Right kidney (tissue), 1 donor: Measurements from ENCODE around the gene VPS13D.
"Not testable (repeated sequence)": the region's sequence is repeated elsewhere in the genome, so short reads cannot be mapped to it uniquely, and the experiment has no call there.

Experiments used
- DNase-seq: peaks from one replicate; pipeline ENCODE4 v3.0.0-alpha.2; 2016

Gene VPS13D

GRCh38 chr1:12452262-12452661, 222.4 kb downstream of the VPS13D start:
- DNase-seq: no peak

DNA sequence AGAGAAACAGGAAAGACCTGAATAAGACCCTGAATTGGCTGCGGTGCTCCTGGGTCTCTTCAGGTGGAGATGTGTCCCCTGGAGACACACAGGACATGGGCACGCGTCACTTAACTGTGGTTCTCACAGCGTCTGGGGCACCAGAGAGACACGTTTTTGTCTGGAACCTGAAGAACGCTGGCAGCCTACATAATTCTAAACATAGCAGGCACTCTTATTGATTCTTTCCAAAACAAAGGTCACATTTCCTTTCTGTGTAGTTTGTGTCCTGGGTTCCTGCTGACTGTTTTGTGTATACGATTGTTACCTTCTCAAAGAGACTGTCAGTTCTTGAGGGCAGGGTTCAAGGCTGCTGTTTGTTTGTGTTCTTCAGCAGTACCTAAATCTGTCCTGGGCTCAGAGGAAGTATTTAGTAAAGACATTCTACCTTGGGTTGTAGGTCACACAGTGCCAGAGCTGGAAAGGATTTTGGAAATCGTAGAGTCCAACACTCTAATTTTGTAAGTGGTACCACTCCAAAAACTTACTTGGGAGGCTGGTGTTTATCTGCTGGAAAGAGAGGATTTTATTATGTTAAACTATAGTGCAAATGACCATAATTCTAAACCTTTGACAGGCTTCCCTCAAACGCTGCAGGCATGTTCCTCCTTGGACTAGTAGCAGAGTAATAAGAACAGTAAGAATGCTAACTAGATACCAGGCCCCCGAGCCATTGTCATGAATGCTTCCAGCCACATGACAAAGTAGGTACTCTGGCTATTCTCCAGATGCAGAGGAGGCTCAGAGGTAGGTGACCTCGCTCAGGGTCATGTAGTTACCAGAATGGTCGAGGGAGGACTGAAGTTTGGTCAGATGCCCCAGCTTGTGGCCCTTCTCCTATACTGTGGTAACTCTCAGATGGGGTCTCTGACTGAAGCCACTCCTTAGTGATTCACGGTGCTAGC, 223.8 kb downstream of the VPS13D start:
- peak; percentile 50 for DNase-seq

GRCh38 chr1:12454406-12455391, 224.9 kb downstream of the VPS13D start:
- peak; percentile 65 for DNase-seq

DNA sequence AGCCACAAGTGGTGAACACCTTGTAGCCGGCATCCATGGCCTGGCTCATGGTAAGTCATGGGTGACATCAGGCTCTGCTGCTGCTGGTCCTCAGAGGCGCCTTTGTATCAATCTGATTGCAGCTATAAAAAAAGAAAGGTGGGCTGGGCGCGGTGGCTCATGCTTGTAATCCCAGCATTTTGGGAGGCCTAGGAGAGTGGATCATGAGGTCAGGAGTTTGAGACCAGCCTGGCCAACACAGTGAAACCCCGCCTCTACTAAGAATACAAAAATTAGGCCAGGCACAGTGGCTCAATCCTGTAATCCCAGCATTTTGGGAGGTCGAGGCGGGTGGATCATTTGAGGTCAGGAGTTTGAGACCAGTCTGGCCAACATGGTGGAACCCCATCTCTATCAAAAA, 226.3 kb downstream of the VPS13D start:
- not testable (repeated sequence) for DNase-seq

- no peak for DNase-seq
These were observed 227.1 kb downstream of the VPS13D start for GRCh38 chr1:12456979-12457378.

- DNase-seq: no peak
These were observed 227.9 kb downstream of the VPS13D start for GRCh38 chr1:12457771-12458170.

GRCh38 chr1:12458571-12458970, 228.7 kb downstream of the VPS13D start:
- DNase-seq: no peak

GRCh38 chr1:12460121-12460520, 230.3 kb downstream of the VPS13D start:
- no peak for DNase-seq

DNA sequence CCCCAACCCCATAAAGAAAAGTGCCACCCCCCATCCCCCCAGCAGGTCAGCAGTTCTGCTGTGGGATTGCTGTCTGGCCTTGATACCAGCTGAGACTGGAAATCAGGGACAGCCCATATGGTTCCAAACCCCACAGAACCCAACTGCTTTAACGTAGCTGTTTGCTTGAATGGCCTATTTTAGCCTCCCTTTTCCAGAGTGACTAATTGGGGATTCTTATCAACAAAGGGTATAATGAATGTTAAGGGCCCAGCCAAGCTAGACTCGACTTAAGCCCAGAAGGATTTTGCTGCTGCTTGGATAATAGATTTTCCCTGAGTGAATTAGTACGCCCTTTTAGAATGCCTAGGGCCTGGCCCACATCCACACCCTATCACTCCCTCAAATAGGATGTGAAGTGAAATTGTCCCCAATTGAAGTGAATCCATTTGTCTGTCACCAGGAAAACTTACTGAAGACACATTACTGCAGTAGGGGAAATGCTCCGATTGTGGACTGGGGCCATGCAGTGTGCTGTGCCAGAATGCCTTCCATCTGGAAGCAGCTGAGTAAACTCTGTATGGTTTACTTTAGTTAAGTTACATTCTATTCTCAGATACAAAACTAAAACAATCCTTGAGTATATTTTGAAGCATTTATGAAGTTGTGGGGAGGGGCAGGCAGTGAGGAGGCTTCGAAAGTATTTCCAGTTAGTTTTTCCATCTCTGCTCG, 231.2 kb downstream of the VPS13D start:
- DNase-seq: peak; percentile 46

GRCh38 chr1:12461754-12462153, 231.9 kb downstream of the VPS13D start:
- no peak for DNase-seq

- DNase-seq: no peak
These were observed 232.8 kb downstream of the VPS13D start for GRCh38 chr1:12462586-12462985.

GRCh38 chr1:12464045-12464461, 234.2 kb downstream of the VPS13D start:
- DNase-seq: no peak

DNA sequence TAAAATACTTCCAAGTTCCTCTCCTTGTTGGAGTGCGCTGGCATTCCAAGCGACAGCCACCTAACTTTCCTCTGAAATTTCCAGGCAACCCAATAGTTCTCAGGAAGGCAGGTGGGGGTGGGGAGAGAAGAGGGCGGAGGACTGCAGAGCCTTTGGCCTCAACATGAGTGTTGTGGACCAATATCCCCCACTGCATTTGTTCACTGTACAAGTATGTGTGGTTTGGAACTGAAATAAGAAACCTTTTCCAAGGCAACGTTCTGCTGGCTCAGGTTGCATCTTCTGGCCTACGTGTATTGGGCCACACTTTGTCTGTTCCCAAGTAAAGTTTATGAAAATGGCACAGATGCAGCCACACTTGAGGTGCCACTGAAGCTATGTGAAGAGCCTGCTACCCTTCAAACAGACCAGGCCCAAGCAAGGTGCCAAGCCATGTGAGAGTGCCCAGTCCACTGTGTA, 234.8 kb downstream of the VPS13D start:
- DNase-seq: no peak

DNA sequence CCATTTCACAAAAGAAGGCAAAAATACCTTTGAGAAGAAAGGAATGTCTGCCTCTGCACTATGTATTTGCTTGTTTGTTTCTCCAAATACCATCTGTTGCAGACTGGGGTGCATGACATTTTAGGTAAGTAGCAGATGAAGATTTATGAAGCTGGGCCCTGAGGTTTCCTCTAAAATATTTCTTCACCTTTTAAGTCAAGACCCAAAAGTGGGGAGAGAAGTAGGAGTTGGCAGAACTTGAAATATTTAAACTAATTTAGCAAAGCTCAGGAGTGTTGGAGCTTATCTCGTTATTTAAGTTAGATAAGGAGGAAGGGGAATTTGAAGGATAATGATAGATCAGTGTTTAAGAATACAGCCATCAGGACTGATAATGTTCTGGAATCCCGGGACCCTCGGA, 235.3 kb downstream of the VPS13D start:
- no peak for DNase-seq

DNA sequence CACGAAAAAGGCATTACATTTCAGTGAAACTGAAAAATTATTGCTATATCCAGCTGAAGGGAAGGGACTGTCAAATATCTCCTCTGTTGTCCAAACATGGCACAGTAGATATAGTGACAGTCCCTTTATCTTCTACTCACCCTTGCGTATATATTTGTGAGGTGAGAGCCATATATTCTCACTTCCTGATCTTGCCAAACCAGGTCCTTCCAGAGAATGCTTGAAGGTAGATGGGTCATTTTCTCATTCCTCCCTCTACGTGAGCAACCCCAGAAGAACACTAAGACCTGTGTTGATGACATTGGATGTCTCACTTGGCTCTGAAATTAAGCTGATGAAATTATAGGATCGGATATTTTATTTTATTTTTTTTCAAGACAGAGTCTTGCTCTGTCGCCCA, 237.0 kb downstream of the VPS13D start:
- no peak for DNase-seq

DNA sequence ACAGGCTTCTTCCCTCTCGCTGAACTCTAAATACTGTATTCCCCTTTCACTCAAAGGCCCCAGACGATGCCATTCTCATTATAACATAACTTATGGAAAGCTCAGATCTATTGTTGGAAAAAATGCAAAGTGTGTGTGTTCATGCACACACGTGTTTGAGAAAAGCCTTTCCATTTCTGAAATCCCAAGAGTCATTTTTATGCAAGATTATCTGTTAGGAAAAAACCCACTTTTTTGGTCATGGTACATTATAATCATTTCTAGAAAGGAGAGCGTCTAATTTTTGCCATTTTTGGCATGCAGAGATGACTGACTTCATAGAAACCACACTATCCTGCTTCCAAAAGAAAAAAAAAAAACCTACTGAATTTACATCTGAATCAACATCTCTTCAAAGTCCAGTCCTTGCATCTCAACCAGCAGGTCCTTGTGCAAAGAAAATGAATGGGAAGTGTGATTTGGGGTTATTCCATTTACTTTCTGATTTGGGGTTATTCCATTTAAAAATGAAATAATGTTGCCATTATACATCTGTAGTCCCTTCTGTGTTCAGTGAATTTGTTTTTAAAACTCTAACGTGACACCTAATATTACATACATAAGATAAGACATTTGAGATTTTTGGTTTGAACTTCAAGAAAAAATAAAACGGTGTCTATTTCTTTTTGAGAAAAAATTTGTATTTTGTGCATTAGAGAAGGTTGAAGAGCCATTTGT, 237.9 kb downstream of the VPS13D start:
- DNase-seq: no peak

DNA sequence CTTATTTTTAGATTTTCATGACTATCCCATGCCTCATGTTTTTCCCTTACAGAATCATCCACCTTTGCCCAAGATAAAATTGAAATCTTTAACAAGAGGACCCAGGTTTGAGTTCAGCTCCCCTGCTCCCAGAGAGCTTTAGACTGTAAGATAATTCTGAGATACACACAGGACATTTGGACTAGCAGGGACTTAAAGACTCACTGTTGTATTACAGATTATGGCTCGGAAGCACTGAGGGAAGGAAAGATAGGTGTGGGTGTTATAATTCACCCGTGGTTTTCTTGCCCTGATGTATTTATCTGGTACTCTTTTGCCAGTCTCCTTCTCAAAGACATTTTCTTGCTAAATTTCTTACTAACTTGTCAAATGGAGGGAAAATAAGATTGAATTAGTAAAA, 238.5 kb downstream of the VPS13D start:
- no peak for DNase-seq

GRCh38 chr1:12469493-12469892, 239.7 kb downstream of the VPS13D start:
- no peak for DNase-seq

GRCh38 chr1:12469990-12470389, 240.2 kb downstream of the VPS13D start:
- no peak for DNase-seq

GRCh38 chr1:12470916-12471315, 241.1 kb downstream of the VPS13D start:
- not testable (repeated sequence) for DNase-seq

- DNase-seq: peak; percentile 8
These were observed 242.4 kb downstream of the VPS13D start for GRCh38 chr1:12472156-12472797.
